Measurements from ENCODE around the gene TACC3. TPM values are rescaled to one million over a fixed set of nuclear protein-coding genes. Genes with fewer than 3 reads are reported as not detected.

Gene TACC3
- total and polyA plus RNA-seq, 2 donors (not counting 1 experiment from before 2014, with no cell fraction given), result 7.3 to 10.2 TPM

DNA sequence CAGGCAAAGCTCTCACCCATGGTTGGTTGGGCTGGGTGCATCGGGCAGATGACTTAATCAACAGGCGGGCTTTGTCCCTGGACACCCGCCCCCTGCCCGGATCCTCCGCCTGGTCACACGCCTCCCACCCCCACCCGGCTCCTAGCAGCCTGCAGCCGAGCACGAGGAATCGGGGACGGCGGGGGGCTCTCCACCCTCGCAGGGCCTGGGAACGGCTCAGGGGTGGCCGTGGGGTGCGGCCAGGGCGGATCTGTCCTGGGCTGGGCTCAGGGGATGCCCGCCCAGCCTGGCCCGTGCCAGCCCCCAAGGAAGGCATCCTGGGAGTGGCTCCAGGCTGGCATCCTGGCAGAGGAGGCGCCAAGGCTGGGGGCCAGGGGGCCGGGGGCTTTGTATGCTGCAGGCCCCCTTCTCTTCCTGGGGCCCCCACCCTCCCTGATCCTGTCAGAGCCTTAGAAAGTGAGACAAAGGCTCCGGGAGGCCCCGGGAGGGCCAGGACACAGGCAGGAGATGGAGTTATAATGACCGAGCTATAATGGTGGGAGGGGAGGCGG, 39.3 kb downstream of the TACC3 start:
- Histone ChIP-seq H3K27ac (ENCODE audit: insufficient read depth, low read length) (no peak overlapping the region), H3K27me3 (ENCODE audit: control insufficient read depth, insufficient read depth, low read length) (no peaks in the 10 kb centered on the region), H3K79me2 (ENCODE audit: control insufficient read depth, insufficient read depth, low read length) (no peaks in the 10 kb centered on the region), H3K9me3 (ENCODE audit: control insufficient read depth, insufficient read depth, low read depth, low read length) (no peaks in the 10 kb centered on the region), H2AFZ (ENCODE audit: low read length) (no peak overlapping the region), H3K4me2 (ENCODE audit: extremely low read depth, insufficient read depth, low read length) (no peak overlapping the region), H3K4me1 (ENCODE audit: control insufficient read depth, extremely low read depth, insufficient read depth, low read length) (no peaks in the 10 kb centered on the region), H4K20me1 (ENCODE audit: control insufficient read depth, extremely low read depth, insufficient read depth, low read length) (no peaks in the 10 kb centered on the region), H3K36me3 (ENCODE audit: control insufficient read depth, insufficient read depth, low read length) (no peaks in the 10 kb centered on the region), H3K4me3 (replicated peaks in 1 of 4; ENCODE audit: control extremely low read depth in 1 of 4, insufficient read depth in 1 of 4, low read depth in 3 of 4, low read length in 4 of 4) (no peak overlapping the region), H3K9ac (ENCODE audit: insufficient read depth, low read length) (no peak overlapping the region)
- TF ChIP-seq EZH2 (IDR thresholded peaks at IDR 0.05; ENCODE audit: low read length, missing control alignments), result no peak
- TF ChIP-seq, protein P1, sequence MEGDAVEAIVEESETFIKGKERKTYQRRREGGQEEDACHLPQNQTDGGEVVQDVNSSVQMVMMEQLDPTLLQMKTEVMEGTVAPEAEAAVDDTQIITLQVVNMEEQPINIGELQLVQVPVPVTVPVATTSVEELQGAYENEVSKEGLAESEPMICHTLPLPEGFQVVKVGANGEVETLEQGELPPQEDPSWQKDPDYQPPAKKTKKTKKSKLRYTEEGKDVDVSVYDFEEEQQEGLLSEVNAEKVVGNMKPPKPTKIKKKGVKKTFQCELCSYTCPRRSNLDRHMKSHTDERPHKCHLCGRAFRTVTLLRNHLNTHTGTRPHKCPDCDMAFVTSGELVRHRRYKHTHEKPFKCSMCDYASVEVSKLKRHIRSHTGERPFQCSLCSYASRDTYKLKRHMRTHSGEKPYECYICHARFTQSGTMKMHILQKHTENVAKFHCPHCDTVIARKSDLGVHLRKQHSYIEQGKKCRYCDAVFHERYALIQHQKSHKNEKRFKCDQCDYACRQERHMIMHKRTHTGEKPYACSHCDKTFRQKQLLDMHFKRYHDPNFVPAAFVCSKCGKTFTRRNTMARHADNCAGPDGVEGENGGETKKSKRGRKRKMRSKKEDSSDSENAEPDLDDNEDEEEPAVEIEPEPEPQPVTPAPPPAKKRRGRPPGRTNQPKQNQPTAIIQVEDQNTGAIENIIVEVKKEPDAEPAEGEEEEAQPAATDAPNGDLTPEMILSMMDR (conservative IDR thresholded peaks at IDR 0.05 in 1 of 2, IDR thresholded peaks at IDR 0.05 in 1 of 2; ENCODE audit: low read depth in 1 of 2, low read length in 2 of 2), result no peak
- DNase-seq (ENCODE audit: low read depth in 2 of 2), result no peak

DNA sequence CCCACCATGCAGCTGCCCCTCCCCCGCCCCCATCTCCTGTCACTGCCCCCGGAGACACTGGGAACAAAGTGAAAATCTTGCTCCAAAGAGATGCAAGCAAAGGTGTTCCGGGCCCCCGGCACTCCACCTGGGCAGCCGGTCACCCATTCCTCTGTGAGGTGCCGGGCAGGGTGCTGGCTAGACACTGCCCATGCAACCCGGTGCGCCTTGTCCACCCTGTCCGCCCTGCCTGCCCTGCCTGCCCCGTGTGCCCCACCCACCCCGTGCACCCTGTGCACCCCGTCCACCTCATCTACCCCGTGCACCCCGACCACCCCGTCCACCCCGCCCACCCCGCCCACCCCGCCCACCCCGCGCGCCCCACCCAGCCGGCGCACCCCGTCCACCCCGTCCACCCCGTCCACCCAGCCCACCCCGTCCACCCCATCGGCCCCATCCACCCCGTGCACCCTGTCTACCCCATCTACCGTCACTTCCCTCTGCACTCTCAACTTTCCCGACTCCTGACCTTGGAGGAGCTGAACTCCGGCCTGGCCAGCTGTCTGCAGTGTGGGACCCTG, 39.9 kb downstream of the TACC3 start:
- Histone ChIP-seq H3K9me3 (ENCODE audit: control insufficient read depth, insufficient read depth, low read depth, low read length) (no peaks in the 10 kb centered on the region), H3K4me3 (replicated peaks in 1 of 4; ENCODE audit: control extremely low read depth in 1 of 4, insufficient read depth in 1 of 4, low read depth in 3 of 4, low read length in 4 of 4) (no peak overlapping the region), H3K27me3 (ENCODE audit: control insufficient read depth, insufficient read depth, low read length) (no peaks in the 10 kb centered on the region), H3K4me2 (ENCODE audit: extremely low read depth, insufficient read depth, low read length) (no peak overlapping the region), H3K9ac (ENCODE audit: insufficient read depth, low read length) (no peak overlapping the region), H4K20me1 (ENCODE audit: control insufficient read depth, extremely low read depth, insufficient read depth, low read length) (no peaks in the 10 kb centered on the region), H3K27ac (ENCODE audit: insufficient read depth, low read length) (no peak overlapping the region), H3K4me1 (ENCODE audit: control insufficient read depth, extremely low read depth, insufficient read depth, low read length) (no peaks in the 10 kb centered on the region), H3K79me2 (ENCODE audit: control insufficient read depth, insufficient read depth, low read length) (no peaks in the 10 kb centered on the region), H2AFZ (ENCODE audit: low read length) (no peak overlapping the region), H3K36me3 (ENCODE audit: control insufficient read depth, insufficient read depth, low read length) (no peaks in the 10 kb centered on the region)
- DNase-seq (ENCODE audit: low read depth in 2 of 2), result no peak
- TF ChIP-seq, protein P1 (conservative IDR thresholded peaks at IDR 0.05 in 1 of 2, IDR thresholded peaks at IDR 0.05 in 1 of 2; ENCODE audit: low read depth in 1 of 2, low read length in 2 of 2), result no peak
- TF ChIP-seq EZH2 (IDR thresholded peaks at IDR 0.05; ENCODE audit: low read length, missing control alignments), result no peak

DNA sequence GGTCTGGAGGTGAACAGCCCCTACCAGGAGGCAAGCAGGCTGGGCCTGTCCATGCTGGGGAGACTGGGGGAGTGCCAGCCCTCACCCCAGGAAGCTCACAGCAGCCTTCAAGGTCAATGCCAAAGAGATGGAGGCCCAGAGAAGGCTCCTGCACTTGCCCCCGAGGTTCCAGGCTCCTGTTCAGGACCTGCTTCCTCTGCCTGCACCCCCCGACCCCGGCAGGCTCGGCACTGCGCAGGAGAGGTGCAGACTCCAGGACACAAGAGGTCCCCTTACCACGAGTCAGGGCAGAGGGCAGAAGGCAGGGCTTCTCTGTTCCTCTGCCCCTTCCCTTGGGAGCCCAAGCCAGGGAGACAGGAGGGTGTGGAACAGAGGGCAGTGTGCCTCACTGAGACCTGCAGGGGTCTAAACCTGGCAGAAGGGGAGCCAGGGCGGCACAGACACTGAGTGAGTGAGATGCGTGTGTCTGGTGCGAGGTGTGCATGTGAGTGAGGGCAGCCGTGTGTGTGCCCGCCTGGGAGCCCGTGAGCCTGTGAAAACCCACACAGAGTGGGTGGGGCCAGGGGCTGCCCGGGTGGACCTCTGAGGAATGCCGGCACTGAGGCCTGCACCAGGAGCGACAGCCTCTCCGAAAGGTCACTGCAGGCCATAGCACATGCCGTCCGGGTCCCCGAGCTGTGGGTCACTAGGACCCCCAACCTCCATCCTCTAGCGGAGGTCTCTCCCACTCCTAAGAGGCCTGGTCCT, 41.1 kb downstream of the TACC3 start:
- Histone ChIP-seq H2AFZ (ENCODE audit: low read length) (no peak overlapping the region), H3K36me3 (ENCODE audit: control insufficient read depth, insufficient read depth, low read length) (no peaks in the 10 kb centered on the region), H3K79me2 (ENCODE audit: control insufficient read depth, insufficient read depth, low read length) (no peaks in the 10 kb centered on the region), H3K9me3 (ENCODE audit: control insufficient read depth, insufficient read depth, low read depth, low read length) (no peaks in the 10 kb centered on the region), H3K4me1 (ENCODE audit: control insufficient read depth, extremely low read depth, insufficient read depth, low read length) (no peaks in the 10 kb centered on the region), H3K9ac (ENCODE audit: insufficient read depth, low read length) (no peak overlapping the region), H3K4me2 (ENCODE audit: extremely low read depth, insufficient read depth, low read length) (no peak overlapping the region), H3K4me3 (replicated peaks in 1 of 4; ENCODE audit: control extremely low read depth in 1 of 4, insufficient read depth in 1 of 4, low read depth in 3 of 4, low read length in 4 of 4) (no peak overlapping the region), H4K20me1 (ENCODE audit: control insufficient read depth, extremely low read depth, insufficient read depth, low read length) (no peaks in the 10 kb centered on the region), H3K27ac (ENCODE audit: insufficient read depth, low read length) (no peak overlapping the region), H3K27me3 (ENCODE audit: control insufficient read depth, insufficient read depth, low read length) (no peaks in the 10 kb centered on the region)
- DNase-seq (ENCODE audit: low read depth in 2 of 2), result no peak
- no peak for TF ChIP-seq EZH2 (IDR thresholded peaks at IDR 0.05; ENCODE audit: low read length, missing control alignments)
- TF ChIP-seq, protein P1 (conservative IDR thresholded peaks at IDR 0.05 in 1 of 2, IDR thresholded peaks at IDR 0.05 in 1 of 2; ENCODE audit: low read depth in 1 of 2, low read length in 2 of 2), result no peak

All from fibroblast of lung (primary cell).